Sigmoid colon (tissue), 7 donors: ENCODE data around the gene MTFR2. TPM values are rescaled to one million over a fixed set of nuclear protein-coding genes. Genes with fewer than 3 reads are reported as not detected.
A peak's percentile ranks its signal among the peaks of the same experiment; 100 is the strongest.

Source experiments
- DNase-seq: peaks from one replicate; pipeline ENCODE4 v3.0.0-alpha.2; 2019
- H3K27ac ChIP-seq, 4 donors: fragments of 200-600 bp; sonication (generic); one replicate each; pipeline ENCODE4 v1.5.1; 2016 to 2019; ENCODE audit warnings: mild to moderate bottlenecking in 1 of 4
- H3K27me3 ChIP-seq, 3 donors: fragments of 200-600 bp; sonication (generic); one replicate each; pipeline ENCODE4 v1.5.1; 2019; ENCODE audit warnings: mild to moderate bottlenecking in 1 of 3
- H3K36me3 ChIP-seq, 4 donors: fragments of 200-600 bp; sonication (generic); one replicate each; pipeline ENCODE4 v1.5.1; 2016 to 2019
- H3K4me1 ChIP-seq, 4 donors: fragments of 200-600 bp; sonication (generic); one replicate each; pipeline ENCODE4 v1.5.1; 2017 to 2019
- H3K4me3 ChIP-seq, 4 donors: fragments of 200-600 bp; sonication (generic); one replicate each; pipeline ENCODE4 v1.5.1; 2017 to 2019; ENCODE audit warnings: mild to moderate bottlenecking in 2 of 4, moderate library complexity in 1 of 4
- H3K9me3 ChIP-seq, 4 donors: fragments of 200-600 bp in 3 of 4; sonication (generic) in 3 of 4; one replicate each; pipeline versions ENCODE4 v1.5.1 to v1.6.1; 2013 to 2019
- CTCF ChIP-seq, 4 experiments: fragments of 450-650 bp in 3 of 4; fragments of 200-600 bp in 1 of 4; IDR thresholded peaks; one replicate each; pipeline ENCODE4 v1.5.1; 2016 to 2019; ENCODE audit warnings: antibody characterized with exemption in 4 of 4, mild to moderate bottlenecking in 3 of 4, moderate library complexity in 2 of 4
- EP300 ChIP-seq, 4 donors: sonication (generic); formaldehyde crosslinking; IDR thresholded peaks; one replicate each; pipeline ENCODE4 v1.6.1; 2017; ENCODE audit warnings: antibody characterized with exemption in 4 of 4
- POLR2A ChIP-seq, 2 donors: fragments of 450-650 bp; IDR thresholded peaks; one replicate each; pipeline ENCODE4 v1.6.1; 2016; ENCODE audit warnings: antibody characterized with exemption in 2 of 2, mild to moderate bottlenecking in 2 of 2, moderate library complexity in 2 of 2
- POLR2AphosphoS5 ChIP-seq, 4 donors: sonication (generic); formaldehyde crosslinking; IDR thresholded peaks; one replicate each; pipeline ENCODE4 v1.6.1; 2017; ENCODE audit warnings: antibody characterized with exemption in 4 of 4
- WGBS, 2 donors: extraction: QIAGEN DNeasy Blood & Tissue Kit; methylation state at CpG; one replicate each; pipeline ENCODE4 v1.1.7; 2013; 5-methylcytosine and 5-hydroxymethylcytosine counted together
- intact Hi-C: fragments of 100-400 bp; cut with DNase I; formaldehyde crosslinking; loops from one replicate; pipeline ENCODE4 v1.15.1; 2023
- polyA plus RNA-seq, 3 donors: library from polyadenylated mRNA; stranded (reverse); fragments of 200-250 nt; gene quantifications; one replicate each; pipeline ENCODE4 v1.2.3, GENCODE V29; 2013
- total RNA-seq, 4 donors: library from RNA; depleted of rRNA; stranded (reverse); fragments of >200 nt; gene quantifications; one replicate each; pipeline ENCODE4 v1.1.0, GENCODE V29; 2016
- donor health status: healthy with polysubstance abuse.
- donor health status: Bipolar disorder and iron deficiency.
- donor health status: healthy.

Gene MTFR2
- total and polyA plus RNA-seq, 7 donors: 0.36 to 6.1 (median 1.6) TPM; not detected in 2

- no peak overlapping the region for H3K4me3 ChIP-seq
- H3K4me1 ChIP-seq: no peaks in the 10 kb centered on the region
- H3K27ac ChIP-seq: no peak overlapping the region
- TF ChIP-seq POLR2AphosphoS5 (IDR thresholded peaks at IDR 0.05) (no peak), POLR2A (IDR thresholded peaks at IDR 0.05) (no peak), CTCF (IDR thresholded peaks at IDR 0.05) (no peak), EP300 (IDR thresholded peaks at IDR 0.05) (no peak)
- H3K27me3 ChIP-seq: no peaks in the 10 kb centered on the region
- intact Hi-C loops: no loop called here
- no peaks in the 10 kb centered on the region for H3K9me3 ChIP-seq
- WGBS, 2 donors: 97% methylated on average over 1 of the region's 1 CpG
- H3K36me3 ChIP-seq: no peaks in the 10 kb centered on the region
- DNase-seq: no peak
These were observed 17.4 kb downstream of the MTFR2 start for GRCh38 chr6:136232701-136233100.

GRCh38 chr6:136230219-136230853 is 19.8 kb downstream of the MTFR2 start:
- H3K4me1 ChIP-seq: peaks cover 0 to 10% (median 2%) of the 10 kb centered on the region in 4 donors
- H3K27me3 ChIP-seq: no peaks in the 10 kb centered on the region
- no peak for TF ChIP-seq POLR2AphosphoS5 (IDR thresholded peaks at IDR 0.05)
- no peak for TF ChIP-seq EP300 (IDR thresholded peaks at IDR 0.05)
- TF ChIP-seq POLR2A (IDR thresholded peaks at IDR 0.05): no peak
- no peak for TF ChIP-seq CTCF (IDR thresholded peaks at IDR 0.05)
- no peaks in the 10 kb centered on the region for H3K36me3 ChIP-seq
- no peak for DNase-seq
- H3K27ac ChIP-seq: no peak overlapping the region
- WGBS, 2 donors: 84 to 92% methylated on average over 2 of the region's 2 CpGs
- H3K4me3 ChIP-seq: no peak overlapping the region
- no peaks in the 10 kb centered on the region for H3K9me3 ChIP-seq
- intact Hi-C loops: no loop called here

- Histone ChIP-seq H3K27ac (no peak overlapping the region), H3K4me3 (no peak overlapping the region), H3K36me3 (no peaks in the 10 kb centered on the region), H3K4me1 (peaks cover 0 to 10% (median 2%) of the 10 kb centered on the region in 4 donors), H3K27me3 (no peaks in the 10 kb centered on the region), H3K9me3 (no peaks in the 10 kb centered on the region)
- WGBS, 2 donors: 67% methylated on average over 2 of the region's 2 CpGs
- intact Hi-C loops: loop anchor here (5.0 kb wide), 1 partner anchor 722 kb away; no protein-coding TSS in a partner anchor
- TF ChIP-seq POLR2AphosphoS5 (IDR thresholded peaks at IDR 0.05) (no peak), EP300 (IDR thresholded peaks at IDR 0.05) (no peak), POLR2A (IDR thresholded peaks at IDR 0.05) (no peak), CTCF (IDR thresholded peaks at IDR 0.05) (no peak)
- DNase-seq: no peak
These were observed 21.3 kb downstream of the MTFR2 start for GRCh38 chr6:136228814-136229213.

GRCh38 chr6:136226674-136227377 is 23.3 kb downstream of the MTFR2 start:
- no peak for DNase-seq
- TF ChIP-seq EP300 (IDR thresholded peaks at IDR 0.05) (no peak), POLR2A (IDR thresholded peaks at IDR 0.05) (no peak), POLR2AphosphoS5 (IDR thresholded peaks at IDR 0.05) (no peak), CTCF (IDR thresholded peaks at IDR 0.05) (no peak)
- H3K27me3 ChIP-seq: no peaks in the 10 kb centered on the region
- no peaks in the 10 kb centered on the region for H3K36me3 ChIP-seq
- H3K4me3 ChIP-seq: peak overlapping the region in 3 of 4 donors; percentile 5 to 29 (median 10)
- 37 to 70% methylated on average over 4 of the region's 4 CpGs for WGBS, 2 donors
- intact Hi-C loops: loop anchor here (2.0 to 5.0 kb wide), 3 partner anchors 690 to 776 kb away; no protein-coding TSS in a partner anchor
- H3K4me1 ChIP-seq: peaks cover 0 to 10% (median 2%) of the 10 kb centered on the region in 4 donors
- no peak overlapping the region for H3K27ac ChIP-seq
- H3K9me3 ChIP-seq: no peaks in the 10 kb centered on the region
